ENCODE measurements around the gene N4BP3. TPM values are rescaled to one million over a fixed set of nuclear protein-coding genes. Genes with fewer than 3 reads are reported as not detected.

N4BP3 gene
- total and polyA plus RNA-seq, 4 donors = 6.1 to 11.4 (median 8.6) TPM

- H3K4me3 ChIP-seq = peak overlapping the region; percentile 10
- ATAC-seq (ENCODE audit: insufficient read depth, low FRiP score) = no peak
- H3K4me1 ChIP-seq (ENCODE audit: control insufficient read depth in 5 of 5, insufficient read depth in 5 of 5, low read length in 5 of 5) = peaks cover 0 to 21% (median 7%) of the 10 kb centered on the region in 5 donors
- peak overlapping the region in 1 of 2 donors; percentile 55 for H3K27ac ChIP-seq (ENCODE audit: low read depth in 1 of 2, low read length in 1 of 2)
- no peak for TF ChIP-seq CTCF (IDR thresholded peaks at IDR 0.05; ENCODE audit: control extremely low read depth, extremely low read depth)
- no peaks in the 10 kb centered on the region for H3K9me3 ChIP-seq (ENCODE audit: control insufficient read depth in 4 of 4, insufficient read depth in 3 of 4, low read length in 3 of 4)
- no peak overlapping the region for H3K9ac ChIP-seq (ENCODE audit: insufficient read depth in 1 of 2, low read length in 2 of 2)
- WGBS, 2 donors = 10 to 23% methylated on average over 22 of the region's 22 CpGs
- peak; percentile 45 to 69 (median 57) for DNase-seq
- peaks cover 0 to 43% (median 42%) of the 10 kb centered on the region in 3 donors for H3K27me3 ChIP-seq (ENCODE audit: control insufficient read depth in 3 of 3, insufficient read depth in 3 of 3, low read length in 2 of 3)
- H3K36me3 ChIP-seq (ENCODE audit: control insufficient read depth in 4 of 4, insufficient read depth in 4 of 4, low read length in 4 of 4) = peaks cover 0 to 3% (median 0%) of the 10 kb centered on the region in 4 donors
Measured at GRCh38 chr5:178116143-178116885, 3.0 kb downstream of the N4BP3 start.

DNA sequence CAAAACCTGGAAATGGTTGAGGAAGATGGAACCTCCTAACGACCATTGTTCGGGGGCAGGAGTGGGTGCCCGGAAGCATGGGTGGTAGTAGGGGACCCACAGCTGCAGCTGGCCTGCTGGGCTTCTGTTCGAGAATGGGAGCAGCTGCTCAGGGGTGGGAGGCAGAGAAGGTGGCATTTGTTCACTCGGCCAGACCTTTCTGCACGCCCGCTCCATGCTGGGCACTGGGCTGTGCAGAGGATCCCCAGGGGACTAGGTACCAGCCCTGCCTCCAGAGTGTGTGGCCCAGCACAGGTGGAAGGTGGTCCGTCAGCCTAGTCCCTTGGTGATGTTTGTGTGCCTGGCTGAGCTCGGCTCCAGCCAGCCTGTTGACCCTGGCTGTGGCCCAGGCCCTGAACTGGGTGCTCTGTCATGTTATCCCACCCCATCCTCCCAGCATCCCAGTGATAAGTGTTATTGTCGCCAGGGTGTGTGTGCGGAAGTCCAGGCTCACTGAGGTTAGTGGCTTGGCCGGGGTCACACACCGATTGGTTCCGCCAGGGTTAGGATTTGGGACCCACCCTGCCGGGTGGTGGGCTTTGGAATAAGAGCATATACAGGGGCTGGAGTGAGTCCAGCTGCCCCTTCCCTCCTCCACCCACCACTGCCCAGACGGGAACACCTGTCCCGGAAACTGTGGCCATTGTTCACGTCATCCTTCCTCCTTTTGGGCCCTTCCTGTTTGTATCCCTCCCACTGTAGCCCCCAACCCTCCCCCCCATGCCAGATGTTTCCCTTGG lies 4.8 kb downstream of the N4BP3 start:
- TF ChIP-seq CTCF (IDR thresholded peaks at IDR 0.05; ENCODE audit: control extremely low read depth, extremely low read depth) = no peak
- 58 to 62% methylated on average over 18 of the region's 18 CpGs for WGBS, 2 donors
- peak; percentile 38 to 68 (median 40) for DNase-seq

DNA sequence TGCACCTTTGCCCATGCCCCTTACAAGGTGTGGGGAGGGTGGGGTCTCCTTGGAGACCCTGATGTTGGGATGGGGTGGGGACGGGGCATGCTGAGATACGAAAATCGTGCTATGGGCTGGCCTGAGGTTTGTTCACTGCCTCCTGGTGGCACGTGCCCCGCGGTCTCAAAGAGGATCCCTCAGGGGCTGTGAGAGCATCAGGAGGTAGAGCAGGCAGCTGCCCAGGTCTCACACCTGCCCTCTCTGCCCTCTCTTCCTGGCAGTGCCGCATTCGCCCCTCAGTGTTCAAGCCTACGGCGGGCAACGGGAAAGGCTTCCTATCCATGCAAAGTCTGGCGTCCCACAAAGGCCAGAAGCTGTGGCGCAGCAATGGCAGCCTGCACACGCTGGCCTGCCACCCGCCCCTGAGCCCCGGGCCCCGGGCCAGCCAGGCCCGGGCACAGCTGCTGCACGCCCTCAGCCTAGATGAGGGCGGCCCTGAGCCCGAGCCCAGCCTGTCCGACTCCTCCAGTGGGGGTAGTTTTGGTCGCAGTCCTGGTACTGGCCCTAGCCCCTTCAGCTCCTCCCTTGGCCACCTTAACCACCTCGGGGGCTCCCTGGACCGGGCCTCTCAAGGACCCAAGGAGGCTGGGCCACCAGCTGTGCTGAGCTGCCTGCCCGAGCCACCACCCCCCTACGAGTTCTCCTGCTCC lies 6.7 kb downstream of the N4BP3 start:
- no peak for ATAC-seq (ENCODE audit: insufficient read depth, low FRiP score)
- Histone ChIP-seq H3K4me1 (ENCODE audit: control insufficient read depth in 5 of 5, insufficient read depth in 5 of 5, low read length in 5 of 5) (peaks cover 0 to 36% (median 22%) of the 10 kb centered on the region in 5 donors), H3K27ac (ENCODE audit: low read depth in 1 of 2, low read length in 1 of 2) (no peak overlapping the region)

More for the DNA sequence above, 4.8 kb downstream of the N4BP3 start:
- H3K27ac ChIP-seq (ENCODE audit: low read depth in 1 of 2, low read length in 1 of 2) = peak overlapping the region; percentile 21 to 66
- peaks cover 0 to 26% (median 12%) of the 10 kb centered on the region in 5 donors for H3K4me1 ChIP-seq (ENCODE audit: control insufficient read depth in 5 of 5, insufficient read depth in 5 of 5, low read length in 5 of 5)
- H3K9ac ChIP-seq (ENCODE audit: insufficient read depth in 1 of 2, low read length in 2 of 2) = no peak overlapping the region
- H3K36me3 ChIP-seq (ENCODE audit: control insufficient read depth in 4 of 4, insufficient read depth in 4 of 4, low read length in 4 of 4) = peaks cover 0 to 4% (median 0%) of the 10 kb centered on the region in 4 donors
- no peaks in the 10 kb centered on the region for H3K9me3 ChIP-seq (ENCODE audit: control insufficient read depth in 4 of 4, insufficient read depth in 3 of 4, low read length in 3 of 4)
- no peak overlapping the region for H3K4me3 ChIP-seq
- H3K27me3 ChIP-seq (ENCODE audit: control insufficient read depth in 3 of 3, insufficient read depth in 3 of 3, low read length in 2 of 3) = peaks cover 0 to 35% (median 32%) of the 10 kb centered on the region in 3 donors
- no peak for ATAC-seq (ENCODE audit: insufficient read depth, low FRiP score)

More for the DNA sequence above, 6.7 kb downstream of the N4BP3 start:
- 87 to 90% methylated on average over 27 of the region's 27 CpGs for WGBS, 2 donors
- no peak for TF ChIP-seq CTCF (IDR thresholded peaks at IDR 0.05; ENCODE audit: control extremely low read depth, extremely low read depth)
- Histone ChIP-seq H3K36me3 (ENCODE audit: control insufficient read depth in 4 of 4, insufficient read depth in 4 of 4, low read length in 4 of 4) (peaks cover 0 to 5% (median 0%) of the 10 kb centered on the region in 4 donors), H3K9ac (ENCODE audit: insufficient read depth in 1 of 2, low read length in 2 of 2) (no peak overlapping the region), H3K4me3 (no peak overlapping the region), H3K9me3 (ENCODE audit: control insufficient read depth in 4 of 4, insufficient read depth in 3 of 4, low read length in 3 of 4) (no peaks in the 10 kb centered on the region), H3K27me3 (ENCODE audit: control insufficient read depth in 3 of 3, insufficient read depth in 3 of 3, low read length in 2 of 3) (peaks cover 0 to 25% (median 24%) of the 10 kb centered on the region in 3 donors)
- no peak for DNase-seq
